ENCODE results near the gene ATP13A2.

The ATP13A2 gene

GRCh38 chr1:17023102-17023501 lies 11.4 kb upstream of the ATP13A2 start:
- no peaks in the 10 kb centered on the region for H3K4me1 ChIP-seq (ENCODE audit: insufficient read depth, low read length)

GRCh38 chr1:17021896-17022295 lies 10.2 kb upstream of the ATP13A2 start:
- no peaks in the 10 kb centered on the region for H3K4me1 ChIP-seq (ENCODE audit: insufficient read depth, low read length)
- H3K9ac ChIP-seq (ENCODE audit: low read depth, low read length), result no peak overlapping the region
- H3K36me3 ChIP-seq (ENCODE audit: insufficient read depth, low read length), result peaks cover 41% of the 10 kb centered on the region
- no peaks in the 10 kb centered on the region for H3K9me3 ChIP-seq (ENCODE audit: control insufficient read depth, insufficient read depth, low read length)

More at GRCh38 chr1:17023102-17023501, 11.4 kb upstream of the ATP13A2 start:
- H3K36me3 ChIP-seq (ENCODE audit: insufficient read depth, low read length), result peaks cover 41% of the 10 kb centered on the region
- H3K9me3 ChIP-seq (ENCODE audit: control insufficient read depth, insufficient read depth, low read length), result no peaks in the 10 kb centered on the region
- no peak overlapping the region for H3K9ac ChIP-seq (ENCODE audit: low read depth, low read length)

- Histone ChIP-seq H3K4me1 (ENCODE audit: insufficient read depth, low read length) (peaks cover 8% of the 10 kb centered on the region), H3K9ac (ENCODE audit: low read depth, low read length) (no peak overlapping the region), H3K9me3 (ENCODE audit: control insufficient read depth, insufficient read depth, low read length) (no peaks in the 10 kb centered on the region), H3K36me3 (ENCODE audit: insufficient read depth, low read length) (peaks cover 39% of the 10 kb centered on the region)
Measured at GRCh38 chr1:17020502-17020901, 8.8 kb upstream of the ATP13A2 start.

DNA sequence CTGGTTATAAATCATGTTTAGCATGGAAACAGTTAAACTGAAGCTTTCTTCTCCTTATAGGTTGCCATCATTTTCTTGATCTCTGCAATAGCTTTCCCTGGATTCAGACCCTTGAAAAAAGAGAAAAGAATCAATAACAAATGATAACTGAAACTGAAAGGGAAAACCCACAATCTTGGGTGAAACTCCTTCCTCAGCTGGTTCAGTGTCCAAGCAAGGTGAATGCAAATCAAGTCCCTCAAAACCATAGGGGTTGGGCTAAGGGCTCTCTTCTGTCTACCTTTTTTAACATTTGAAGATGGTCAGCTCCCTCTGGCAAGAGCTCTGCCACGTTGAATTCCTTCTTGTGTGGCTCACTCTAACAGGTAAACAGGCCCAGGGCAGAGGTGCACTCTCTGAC lies 7.1 kb upstream of the ATP13A2 start:
- H3K4me1 ChIP-seq (ENCODE audit: insufficient read depth, low read length), result peaks cover 17% of the 10 kb centered on the region
- no peaks in the 10 kb centered on the region for H3K9me3 ChIP-seq (ENCODE audit: control insufficient read depth, insufficient read depth, low read length)
- peaks cover 37% of the 10 kb centered on the region for H3K36me3 ChIP-seq (ENCODE audit: insufficient read depth, low read length)
- no peak overlapping the region for H3K9ac ChIP-seq (ENCODE audit: low read depth, low read length)

GRCh38 chr1:17017435-17017834 lies 5.7 kb upstream of the ATP13A2 start:
- Histone ChIP-seq H3K4me1 (ENCODE audit: insufficient read depth, low read length) (peaks cover 29% of the 10 kb centered on the region), H3K9me3 (ENCODE audit: control insufficient read depth, insufficient read depth, low read length) (no peaks in the 10 kb centered on the region)

GRCh38 chr1:17016317-17016661 lies 4.6 kb upstream of the ATP13A2 start:
- Histone ChIP-seq H3K4me1 (ENCODE audit: insufficient read depth, low read length) (peaks cover 31% of the 10 kb centered on the region), H3K9ac (ENCODE audit: low read depth, low read length) (peak overlapping the region; percentile 6; the same call in 1 of the 2 replicates), H3K9me3 (ENCODE audit: control insufficient read depth, insufficient read depth, low read length) (no peaks in the 10 kb centered on the region), H3K36me3 (ENCODE audit: insufficient read depth, low read length) (peaks cover 15% of the 10 kb centered on the region)

More at GRCh38 chr1:17017435-17017834, 5.7 kb upstream of the ATP13A2 start:
- Histone ChIP-seq H3K36me3 (ENCODE audit: insufficient read depth, low read length) (peaks cover 23% of the 10 kb centered on the region), H3K9ac (ENCODE audit: low read depth, low read length) (no peak overlapping the region)

GRCh38 chr1:17014671-17015567 lies 3.2 kb upstream of the ATP13A2 start:
- Histone ChIP-seq H3K36me3 (ENCODE audit: insufficient read depth, low read length) (peaks cover 3% of the 10 kb centered on the region; the same call in 1 of the 2 replicates), H3K9me3 (ENCODE audit: control insufficient read depth, insufficient read depth, low read length) (no peaks in the 10 kb centered on the region), H3K9ac (ENCODE audit: low read depth, low read length) (no peak overlapping the region), H3K4me1 (ENCODE audit: insufficient read depth, low read length) (peaks cover 36% of the 10 kb centered on the region)

- Histone ChIP-seq H3K4me1 (ENCODE audit: insufficient read depth, low read length) (peaks cover 39% of the 10 kb centered on the region), H3K9ac (ENCODE audit: low read depth, low read length) (no peak overlapping the region), H3K36me3 (ENCODE audit: insufficient read depth, low read length) (no peaks in the 10 kb centered on the region), H3K9me3 (ENCODE audit: control insufficient read depth, insufficient read depth, low read length) (no peaks in the 10 kb centered on the region)
Measured at GRCh38 chr1:17013491-17014320, 2.0 kb upstream of the ATP13A2 start.

- Histone ChIP-seq H3K36me3 (ENCODE audit: insufficient read depth, low read length) (no peaks in the 10 kb centered on the region), H3K9me3 (ENCODE audit: control insufficient read depth, insufficient read depth, low read length) (no peaks in the 10 kb centered on the region), H3K9ac (ENCODE audit: low read depth, low read length) (no peak overlapping the region), H3K4me1 (ENCODE audit: insufficient read depth, low read length) (peaks cover 39% of the 10 kb centered on the region)
Measured at GRCh38 chr1:17012775-17013490, 1.2 kb upstream of the ATP13A2 start.

DNA sequence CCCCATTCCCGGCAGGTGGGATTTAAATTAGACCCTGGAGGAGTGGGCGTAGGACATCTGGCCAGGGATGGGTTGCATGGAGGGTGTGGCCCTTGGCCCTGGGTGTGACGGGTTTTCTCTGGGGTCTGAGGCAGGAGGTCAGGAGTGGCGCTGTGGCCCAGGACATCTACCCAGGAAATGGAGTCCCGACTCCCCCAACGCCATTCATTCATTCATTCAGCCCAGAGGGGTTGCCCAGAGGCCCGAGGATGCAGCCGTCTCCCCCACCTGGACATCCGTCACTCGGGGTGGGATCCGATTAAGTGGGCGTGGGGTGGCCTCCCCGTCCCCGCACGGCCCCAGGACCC lies 663 bp downstream of the ATP13A2 start:
- H3K9ac ChIP-seq (ENCODE audit: low read depth, low read length), result peak overlapping the region; percentile 63; the same call in 1 of the 2 replicates
- no peaks in the 10 kb centered on the region for H3K36me3 ChIP-seq (ENCODE audit: insufficient read depth, low read length)
- peaks cover 34% of the 10 kb centered on the region for H3K4me1 ChIP-seq (ENCODE audit: insufficient read depth, low read length)
- no peaks in the 10 kb centered on the region for H3K9me3 ChIP-seq (ENCODE audit: control insufficient read depth, insufficient read depth, low read length)

- Histone ChIP-seq H3K36me3 (ENCODE audit: insufficient read depth, low read length) (peaks cover 3% of the 10 kb centered on the region), H3K9ac (ENCODE audit: low read depth, low read length) (no peak overlapping the region), H3K9me3 (ENCODE audit: control insufficient read depth, insufficient read depth, low read length) (no peaks in the 10 kb centered on the region), H3K4me1 (ENCODE audit: insufficient read depth, low read length) (peaks cover 29% of the 10 kb centered on the region)
Measured at GRCh38 chr1:17009706-17010105, 2.0 kb downstream of the ATP13A2 start.

DNA sequence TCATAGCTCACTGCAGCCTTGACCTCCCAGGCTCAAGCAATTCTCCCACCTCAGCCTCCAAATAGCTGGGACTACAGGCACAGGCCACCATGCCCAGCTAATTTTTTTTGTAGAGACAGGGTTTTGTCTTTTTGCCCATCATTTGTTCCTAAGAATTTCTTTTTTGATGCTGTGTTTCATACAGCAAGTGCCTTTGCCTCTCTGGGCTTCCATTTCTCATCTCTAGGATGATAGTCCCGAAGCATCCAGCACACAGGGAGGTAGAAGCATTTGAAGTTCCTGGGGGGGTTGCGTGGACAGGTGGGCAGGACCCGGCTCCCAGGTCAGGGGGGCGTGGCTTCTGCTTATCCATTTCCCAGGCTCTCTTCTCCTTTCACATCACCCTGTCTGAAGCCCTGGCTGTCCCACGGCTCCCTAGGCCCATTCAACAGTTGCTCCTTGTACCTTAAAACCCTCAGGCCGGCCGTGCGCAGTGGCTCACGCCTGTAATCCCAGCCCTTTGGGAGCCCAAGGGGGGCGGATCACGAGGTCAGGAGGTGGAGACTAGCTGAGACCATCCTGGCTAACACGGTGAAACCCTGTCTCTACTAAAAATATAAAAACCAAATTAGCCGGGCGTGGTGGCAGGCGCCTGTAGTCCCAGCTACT lies 3.4 kb downstream of the ATP13A2 start:
- H3K9ac ChIP-seq (ENCODE audit: low read depth, low read length), result no peak overlapping the region
- H3K36me3 ChIP-seq (ENCODE audit: insufficient read depth, low read length), result peaks cover 3% of the 10 kb centered on the region
- no peaks in the 10 kb centered on the region for H3K9me3 ChIP-seq (ENCODE audit: control insufficient read depth, insufficient read depth, low read length)
- peaks cover 19% of the 10 kb centered on the region for H3K4me1 ChIP-seq (ENCODE audit: insufficient read depth, low read length)

DNA sequence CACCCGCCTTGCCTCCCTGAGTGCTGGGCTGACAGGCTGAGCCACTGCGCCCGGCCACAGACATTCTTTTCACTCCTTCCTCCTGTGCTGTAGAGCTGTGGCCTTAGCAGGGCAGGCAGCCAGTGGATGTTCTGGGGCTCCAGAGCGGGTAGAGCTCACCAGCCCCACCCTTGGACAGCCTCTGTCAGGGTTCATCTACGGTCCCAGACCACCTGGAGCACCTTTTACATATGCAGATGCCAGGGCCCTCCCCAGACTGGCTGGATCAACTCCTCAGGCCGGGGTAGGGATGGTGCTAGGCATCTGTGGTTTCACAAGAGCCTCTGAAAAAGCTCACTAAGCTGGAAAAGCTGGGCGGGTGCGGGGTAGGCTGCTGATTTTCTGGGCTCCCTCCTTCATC lies 4.6 kb downstream of the ATP13A2 start:
- Histone ChIP-seq H3K9ac (ENCODE audit: low read depth, low read length) (no peak overlapping the region), H3K9me3 (ENCODE audit: control insufficient read depth, insufficient read depth, low read length) (no peaks in the 10 kb centered on the region), H3K36me3 (ENCODE audit: insufficient read depth, low read length) (peaks cover 8% of the 10 kb centered on the region), H3K4me1 (ENCODE audit: insufficient read depth, low read length) (peaks cover 8% of the 10 kb centered on the region)

GRCh38 chr1:17005365-17005740 lies 6.4 kb downstream of the ATP13A2 start:
- peaks cover 8% of the 10 kb centered on the region for H3K36me3 ChIP-seq (ENCODE audit: insufficient read depth, low read length)
- no peak overlapping the region for H3K9ac ChIP-seq (ENCODE audit: low read depth, low read length)
- no peaks in the 10 kb centered on the region for H3K9me3 ChIP-seq (ENCODE audit: control insufficient read depth, insufficient read depth, low read length)
- H3K4me1 ChIP-seq (ENCODE audit: insufficient read depth, low read length), result peaks cover 5% of the 10 kb centered on the region

All from ES-I3 (cell line).